Heart left ventricle (tissue), 13 donors: ENCODE results near the gene EXOC3L4.

Source experiments
- POLR2A ChIP-seq, 2 donors: fragments of 450-650 bp; IDR thresholded peaks; one replicate each; pipeline ENCODE4 v1.6.1; 2017; ENCODE audit warnings: antibody characterized with exemption in 2 of 2, mild to moderate bottlenecking in 2 of 2, moderate library complexity in 2 of 2
- TF ChIP-seq, protein P1 (sequence below), 12 donors: fragments of 200-600 bp; sonication (generic) in 4 of 12; IDR thresholded peaks; one replicate each; pipeline versions ENCODE4 v1.5.0 to v1.8.0; 2018 to 2022; ENCODE audit warnings: antibody characterized with exemption in 12 of 12, mild to moderate bottlenecking in 5 of 12
- donor health status: ischemic (EF 13 %, LVEDD 7.1; RV severe dilation, severe dysfunction).
- donor health status: DM: no; HTN: yes; CAD: no.
- donor health status: DM: no; HTN: no; CAD: no.
- donor health status: ischemic (EF 25% LVEDD 6.9; RV normal size, moderate dysfunction).
- donor health status: ischemic (EF 25% LVEDD 5.7; RV mildly dilated, moderate dysfunction).
- donor health status: ischemic (EF 35%, LVEDD 5.7; RV mildly dilated, moderate dysfunction).
- donor health status: nonischemic (EF 11% LVEDD 7.7; RV severe dilation, severe dysfunction).
- donor health status: DM: yes; HTN: yes; CAD: no.
- donor health status: PGD.
- donor health status: ischemic (EF 29% LVEDD 5.4; RV normal size, mild dysfunction).
- donor health status: nonischemic (EF 23%, LVEDD 6.1; RV moderate dilation, normal function).

DNA sequence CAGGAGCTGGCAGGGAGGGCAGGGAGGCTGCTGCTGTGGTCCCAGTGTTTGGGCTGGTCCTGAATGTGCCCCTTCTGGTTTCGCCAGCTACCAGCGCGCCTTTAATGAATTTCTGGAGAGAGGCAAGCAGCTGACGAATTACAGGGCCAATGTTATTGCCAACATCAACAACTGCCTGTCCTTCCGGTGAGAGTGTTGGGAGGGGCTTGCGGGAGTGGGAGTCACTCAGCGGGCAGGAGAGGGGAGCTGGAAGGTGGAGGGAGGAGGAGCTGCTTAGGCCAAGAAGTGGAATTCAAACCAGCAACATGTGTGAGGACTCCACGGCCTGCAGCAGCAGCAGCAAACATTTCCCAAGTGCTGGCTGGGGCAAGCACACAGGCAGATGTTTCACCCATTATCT lies 36.4 kb downstream of the EXOC3L4 start:
- TF ChIP-seq, protein P1, sequence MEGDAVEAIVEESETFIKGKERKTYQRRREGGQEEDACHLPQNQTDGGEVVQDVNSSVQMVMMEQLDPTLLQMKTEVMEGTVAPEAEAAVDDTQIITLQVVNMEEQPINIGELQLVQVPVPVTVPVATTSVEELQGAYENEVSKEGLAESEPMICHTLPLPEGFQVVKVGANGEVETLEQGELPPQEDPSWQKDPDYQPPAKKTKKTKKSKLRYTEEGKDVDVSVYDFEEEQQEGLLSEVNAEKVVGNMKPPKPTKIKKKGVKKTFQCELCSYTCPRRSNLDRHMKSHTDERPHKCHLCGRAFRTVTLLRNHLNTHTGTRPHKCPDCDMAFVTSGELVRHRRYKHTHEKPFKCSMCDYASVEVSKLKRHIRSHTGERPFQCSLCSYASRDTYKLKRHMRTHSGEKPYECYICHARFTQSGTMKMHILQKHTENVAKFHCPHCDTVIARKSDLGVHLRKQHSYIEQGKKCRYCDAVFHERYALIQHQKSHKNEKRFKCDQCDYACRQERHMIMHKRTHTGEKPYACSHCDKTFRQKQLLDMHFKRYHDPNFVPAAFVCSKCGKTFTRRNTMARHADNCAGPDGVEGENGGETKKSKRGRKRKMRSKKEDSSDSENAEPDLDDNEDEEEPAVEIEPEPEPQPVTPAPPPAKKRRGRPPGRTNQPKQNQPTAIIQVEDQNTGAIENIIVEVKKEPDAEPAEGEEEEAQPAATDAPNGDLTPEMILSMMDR (IDR thresholded peaks at IDR 0.05) = no peak
- TF ChIP-seq POLR2A (IDR thresholded peaks at IDR 0.05) = no peak
